OCI-LY3 (cell line): ENCODE data around the gene C9orf85.

ENCODE experiments used
- H2AFZ ChIP-seq: fragments of 200-600, 300-600 bp; shearing (Covaris generic); 2 replicates; pipeline ENCODE4 v1.6.0; 2014; ENCODE audit warnings: antibody characterized with exemption, low read depth, low read length
- H3K27ac ChIP-seq: fragments of 200-600, 300-600 bp; sonication (generic); 2 replicates; pipeline ENCODE4 v1.5.1; 2014; ENCODE audit warnings: mild to moderate bottlenecking, low read length, moderate library complexity, mixed read lengths
- H3K27me3 ChIP-seq: fragments of 200-600, 300-600 bp; sonication (generic); 2 replicates; pipeline ENCODE4 v1.6.1; 2014; ENCODE audit warnings: low read depth, low read length, mixed read lengths
- H3K36me3 ChIP-seq: fragments of 200-600, 300-600 bp; sonication (generic); replicated peaks from 2 replicates; pipeline ENCODE3; 2014; ENCODE audit warnings: low read depth, low read length, mixed read lengths
- H3K4me1 ChIP-seq: fragments of 300-600, 200-600 bp; sonication (generic); 2 replicates; pipeline ENCODE4 v1.6.1; 2014; ENCODE audit warnings: low read length, mixed read lengths
- H3K4me2 ChIP-seq: fragments of 200-600, 300-600 bp; sonication (generic); 2 replicates; pipeline ENCODE4 v1.6.1; 2014; ENCODE audit warnings: low read length, mixed read lengths
- H3K4me3 ChIP-seq: fragments of 300-600, 200-600 bp; sonication (generic); 2 replicates; pipeline ENCODE4 v1.5.1; 2014; ENCODE audit warnings: antibody characterized with exemption, mild to moderate bottlenecking, low read length, moderate library complexity
- H3K79me2 ChIP-seq: fragments of 300-600, 200-600 bp; shearing (Covaris generic); 2 replicates; pipeline ENCODE4 v1.6.1; 2014; ENCODE audit warnings: mild to moderate bottlenecking, low read length, mixed read lengths
- H3K9ac ChIP-seq: fragments of 300-600, 200-600 bp; shearing (Covaris generic); 2 replicates; pipeline ENCODE4 v1.6.0; 2014; ENCODE audit warnings: mild to moderate bottlenecking, low read length, moderate library complexity
- H3K9me3 ChIP-seq: fragments of 200-600, 300-600 bp; shearing (Covaris generic); 2 replicates; pipeline ENCODE4 v1.6.1; 2014; ENCODE audit warnings: low read length, mixed read lengths; ENCODE audit not compliant: insufficient read depth
- H4K20me1 ChIP-seq: fragments of 200-600, 300-600 bp; sonication (generic); 2 replicates; pipeline ENCODE4 v1.6.1; 2016; ENCODE audit warnings: low read length, mixed read lengths; ENCODE audit not compliant: insufficient read depth
- EZH2phosphoT487 ChIP-seq: fragments of 200-600 bp; shearing (Covaris generic); IDR thresholded peaks from 2 replicates; pipeline ENCODE4 v1.6.1; 2018; ENCODE audit warnings: antibody characterized with exemption, mixed run types, low read depth
- TF ChIP-seq, protein P1 (sequence below): fragments of 200-600, 300-600 bp; sonication (generic); IDR thresholded peaks from 2 replicates; pipeline ENCODE4 v1.5.1; 2014; ENCODE audit warnings: antibody characterized with exemption, low read length, low read depth

Gene C9orf85

DNA sequence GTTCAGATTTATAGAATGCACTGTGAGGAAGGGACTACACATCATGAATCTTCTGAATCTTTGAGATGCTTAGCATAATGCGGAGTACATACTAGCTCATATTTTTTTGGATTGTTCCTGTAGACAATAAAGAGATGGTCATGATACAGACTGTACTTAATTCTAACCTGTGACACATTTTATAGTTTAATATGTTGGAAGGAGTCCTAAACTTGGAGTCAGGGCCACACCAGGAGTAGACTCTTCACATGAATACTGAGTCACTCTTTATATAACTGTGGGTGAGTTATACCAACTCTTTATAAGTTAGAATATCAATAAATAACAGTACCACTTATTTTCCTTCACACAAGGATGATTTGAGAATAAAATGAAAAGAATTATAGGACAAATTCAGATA is 16.9 kb downstream of the C9orf85 start:
- H3K27ac ChIP-seq: no peak overlapping the region
- no peaks in the 10 kb centered on the region for H3K27me3 ChIP-seq
- no peaks in the 10 kb centered on the region for H3K9me3 ChIP-seq
- no peak overlapping the region for H3K4me2 ChIP-seq
- TF ChIP-seq, protein P1, sequence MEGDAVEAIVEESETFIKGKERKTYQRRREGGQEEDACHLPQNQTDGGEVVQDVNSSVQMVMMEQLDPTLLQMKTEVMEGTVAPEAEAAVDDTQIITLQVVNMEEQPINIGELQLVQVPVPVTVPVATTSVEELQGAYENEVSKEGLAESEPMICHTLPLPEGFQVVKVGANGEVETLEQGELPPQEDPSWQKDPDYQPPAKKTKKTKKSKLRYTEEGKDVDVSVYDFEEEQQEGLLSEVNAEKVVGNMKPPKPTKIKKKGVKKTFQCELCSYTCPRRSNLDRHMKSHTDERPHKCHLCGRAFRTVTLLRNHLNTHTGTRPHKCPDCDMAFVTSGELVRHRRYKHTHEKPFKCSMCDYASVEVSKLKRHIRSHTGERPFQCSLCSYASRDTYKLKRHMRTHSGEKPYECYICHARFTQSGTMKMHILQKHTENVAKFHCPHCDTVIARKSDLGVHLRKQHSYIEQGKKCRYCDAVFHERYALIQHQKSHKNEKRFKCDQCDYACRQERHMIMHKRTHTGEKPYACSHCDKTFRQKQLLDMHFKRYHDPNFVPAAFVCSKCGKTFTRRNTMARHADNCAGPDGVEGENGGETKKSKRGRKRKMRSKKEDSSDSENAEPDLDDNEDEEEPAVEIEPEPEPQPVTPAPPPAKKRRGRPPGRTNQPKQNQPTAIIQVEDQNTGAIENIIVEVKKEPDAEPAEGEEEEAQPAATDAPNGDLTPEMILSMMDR: no peak
- TF ChIP-seq EZH2phosphoT487: no peak
- no peak overlapping the region for H2AFZ ChIP-seq
- peaks cover 3% of the 10 kb centered on the region for H3K36me3 ChIP-seq
- H3K4me3 ChIP-seq: no peak overlapping the region
- no peaks in the 10 kb centered on the region for H3K4me1 ChIP-seq
- no peaks in the 10 kb centered on the region for H3K79me2 ChIP-seq
- no peak overlapping the region for H3K9ac ChIP-seq
- no peaks in the 10 kb centered on the region for H4K20me1 ChIP-seq

DNA sequence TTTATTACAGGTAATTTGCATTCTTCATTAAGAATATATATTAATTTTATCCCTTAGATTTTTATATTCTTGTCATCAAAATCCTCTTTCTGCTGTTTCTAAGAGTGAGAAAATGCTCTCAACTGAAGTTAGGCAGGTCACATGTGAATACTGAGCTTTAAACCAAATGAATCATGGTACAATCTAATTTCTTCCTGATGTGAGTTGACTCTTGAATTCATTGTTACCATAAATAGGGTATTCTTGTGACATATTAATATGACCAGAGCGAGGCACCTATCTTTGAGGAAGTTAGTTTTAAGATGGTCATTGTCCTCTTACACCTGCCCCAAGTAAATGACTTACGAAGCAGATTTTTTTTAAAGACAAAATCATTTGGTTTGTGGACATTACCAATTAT is 17.4 kb downstream of the C9orf85 start:
- Histone ChIP-seq H3K9ac (no peak overlapping the region), H4K20me1 (no peaks in the 10 kb centered on the region), H3K27me3 (no peaks in the 10 kb centered on the region), H3K79me2 (no peaks in the 10 kb centered on the region), H3K4me3 (no peak overlapping the region), H3K36me3 (peaks cover 3% of the 10 kb centered on the region), H3K27ac (no peak overlapping the region), H3K9me3 (no peaks in the 10 kb centered on the region), H3K4me2 (no peak overlapping the region), H2AFZ (no peak overlapping the region), H3K4me1 (no peaks in the 10 kb centered on the region)
- TF ChIP-seq EZH2phosphoT487: no peak
- TF ChIP-seq, protein P1: no peak

DNA sequence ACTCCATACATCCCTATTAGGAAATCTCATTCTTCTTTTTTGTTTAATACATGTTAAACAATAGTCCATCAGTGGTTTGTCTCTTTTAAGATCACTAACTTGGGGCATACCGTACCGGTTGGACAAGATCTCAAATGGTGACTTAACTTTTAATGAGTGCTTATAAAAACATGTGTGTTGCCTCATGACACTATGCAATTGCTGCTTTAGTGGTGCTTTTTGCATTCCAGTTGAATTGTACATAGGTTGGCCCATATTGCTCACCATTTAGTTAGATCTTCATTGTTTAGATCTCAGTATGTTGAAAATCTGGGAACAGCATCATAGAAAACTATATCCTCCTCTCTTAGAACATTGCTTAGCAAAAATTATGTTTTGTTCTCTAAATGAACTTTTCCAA is 17.8 kb downstream of the C9orf85 start:
- Histone ChIP-seq H3K4me1 (no peaks in the 10 kb centered on the region), H3K79me2 (no peaks in the 10 kb centered on the region), H2AFZ (no peak overlapping the region), H3K9me3 (no peaks in the 10 kb centered on the region), H3K27me3 (no peaks in the 10 kb centered on the region), H3K27ac (no peak overlapping the region), H4K20me1 (no peaks in the 10 kb centered on the region), H3K9ac (no peak overlapping the region), H3K4me3 (no peak overlapping the region), H3K36me3 (peaks cover 3% of the 10 kb centered on the region), H3K4me2 (no peak overlapping the region)
- TF ChIP-seq, protein P1: no peak
- no peak for TF ChIP-seq EZH2phosphoT487

DNA sequence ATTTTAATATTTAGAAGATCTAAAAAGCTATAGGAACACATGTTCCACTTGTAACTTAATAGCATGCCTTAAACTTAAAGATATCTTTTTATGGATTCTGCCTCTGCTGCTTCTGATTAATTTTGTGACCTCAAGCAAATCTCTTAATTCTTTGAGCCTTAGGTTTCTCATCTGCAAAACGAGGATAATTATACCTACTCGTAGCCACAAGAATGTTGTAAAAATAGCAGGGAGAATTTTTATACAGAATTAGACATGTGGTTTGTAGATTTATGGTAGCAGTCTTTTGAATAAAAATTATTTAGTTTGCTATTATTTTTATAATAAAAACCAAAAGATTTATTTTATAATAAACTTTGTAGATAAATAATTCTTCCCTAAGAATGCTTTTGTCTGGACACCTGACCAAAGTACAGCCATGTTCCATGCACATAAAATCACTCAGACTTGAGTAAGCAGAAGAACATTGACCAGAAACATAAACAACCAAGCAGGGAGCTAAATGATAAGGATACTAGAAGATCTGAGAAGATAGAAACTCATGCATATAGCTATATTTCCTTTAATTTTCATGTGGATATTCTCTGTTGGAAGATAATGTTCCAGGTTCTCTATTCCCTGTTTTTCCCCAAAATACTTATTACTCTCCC is 18.5 kb downstream of the C9orf85 start:
- Histone ChIP-seq H3K27ac (no peak overlapping the region), H3K36me3 (peaks cover 3% of the 10 kb centered on the region), H3K79me2 (no peaks in the 10 kb centered on the region), H3K4me2 (no peak overlapping the region), H4K20me1 (no peaks in the 10 kb centered on the region), H2AFZ (no peak overlapping the region), H3K4me1 (no peaks in the 10 kb centered on the region), H3K4me3 (no peak overlapping the region), H3K9me3 (no peaks in the 10 kb centered on the region), H3K9ac (no peak overlapping the region), H3K27me3 (no peaks in the 10 kb centered on the region)
- no peak for TF ChIP-seq EZH2phosphoT487
- TF ChIP-seq, protein P1: no peak
